Body of pancreas (tissue), 4 donors: ENCODE data around the gene CENPB.

ENCODE experiments used
- CTCF ChIP-seq, 7 experiments: fragments of 450-650 bp in 4 of 7; fragments of 200-600 bp in 3 of 7; sonication (generic) in 3 of 7; IDR thresholded peaks; one replicate each; pipeline ENCODE4 v1.5.1; 2016 to 2019; ENCODE audit warnings: antibody characterized with exemption in 7 of 7
- POLR2A ChIP-seq, 3 donors: fragments of 450-650 bp; IDR thresholded peaks; one replicate each; pipeline ENCODE4 v1.6.1; 2016; ENCODE audit warnings: antibody characterized with exemption in 3 of 3, mild to moderate bottlenecking in 2 of 3

- TF ChIP-seq CTCF (IDR thresholded peaks at IDR 0.05) (no peak), POLR2A (IDR thresholded peaks at IDR 0.05) (no peak)
Observed at GRCh38 chr20:3823881-3824280, 37.3 kb upstream of the CENPB start.
